ENCODE measurements around the gene FZD10.

FZD10 gene

GRCh38 chr12:130138478-130138877 is 23.8 kb upstream of the FZD10 start:
- no peaks in the 10 kb centered on the region for H3K79me2 ChIP-seq
- no peak overlapping the region for H3K27ac ChIP-seq
- H2AFZ ChIP-seq = no peak overlapping the region
- no peaks in the 10 kb centered on the region for H3K4me1 ChIP-seq
- H3K4me2 ChIP-seq (ENCODE audit: low read length) = no peak overlapping the region
- H3K36me3 ChIP-seq (ENCODE audit: control insufficient read depth, insufficient read depth, low read length) = no peaks in the 10 kb centered on the region
- H3K4me3 ChIP-seq (ENCODE audit: low read depth, low read length) = no peak overlapping the region
- no peaks in the 10 kb centered on the region for H3K27me3 ChIP-seq (ENCODE audit: control insufficient read depth, insufficient read depth, low read length)
- H3K9ac ChIP-seq = no peak overlapping the region
- TF ChIP-seq, protein P1, sequence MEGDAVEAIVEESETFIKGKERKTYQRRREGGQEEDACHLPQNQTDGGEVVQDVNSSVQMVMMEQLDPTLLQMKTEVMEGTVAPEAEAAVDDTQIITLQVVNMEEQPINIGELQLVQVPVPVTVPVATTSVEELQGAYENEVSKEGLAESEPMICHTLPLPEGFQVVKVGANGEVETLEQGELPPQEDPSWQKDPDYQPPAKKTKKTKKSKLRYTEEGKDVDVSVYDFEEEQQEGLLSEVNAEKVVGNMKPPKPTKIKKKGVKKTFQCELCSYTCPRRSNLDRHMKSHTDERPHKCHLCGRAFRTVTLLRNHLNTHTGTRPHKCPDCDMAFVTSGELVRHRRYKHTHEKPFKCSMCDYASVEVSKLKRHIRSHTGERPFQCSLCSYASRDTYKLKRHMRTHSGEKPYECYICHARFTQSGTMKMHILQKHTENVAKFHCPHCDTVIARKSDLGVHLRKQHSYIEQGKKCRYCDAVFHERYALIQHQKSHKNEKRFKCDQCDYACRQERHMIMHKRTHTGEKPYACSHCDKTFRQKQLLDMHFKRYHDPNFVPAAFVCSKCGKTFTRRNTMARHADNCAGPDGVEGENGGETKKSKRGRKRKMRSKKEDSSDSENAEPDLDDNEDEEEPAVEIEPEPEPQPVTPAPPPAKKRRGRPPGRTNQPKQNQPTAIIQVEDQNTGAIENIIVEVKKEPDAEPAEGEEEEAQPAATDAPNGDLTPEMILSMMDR (IDR thresholded peaks at IDR 0.05) = no peak
- no peaks in the 10 kb centered on the region for H3K9me3 ChIP-seq (ENCODE audit: control insufficient read depth, low read length)

DNA sequence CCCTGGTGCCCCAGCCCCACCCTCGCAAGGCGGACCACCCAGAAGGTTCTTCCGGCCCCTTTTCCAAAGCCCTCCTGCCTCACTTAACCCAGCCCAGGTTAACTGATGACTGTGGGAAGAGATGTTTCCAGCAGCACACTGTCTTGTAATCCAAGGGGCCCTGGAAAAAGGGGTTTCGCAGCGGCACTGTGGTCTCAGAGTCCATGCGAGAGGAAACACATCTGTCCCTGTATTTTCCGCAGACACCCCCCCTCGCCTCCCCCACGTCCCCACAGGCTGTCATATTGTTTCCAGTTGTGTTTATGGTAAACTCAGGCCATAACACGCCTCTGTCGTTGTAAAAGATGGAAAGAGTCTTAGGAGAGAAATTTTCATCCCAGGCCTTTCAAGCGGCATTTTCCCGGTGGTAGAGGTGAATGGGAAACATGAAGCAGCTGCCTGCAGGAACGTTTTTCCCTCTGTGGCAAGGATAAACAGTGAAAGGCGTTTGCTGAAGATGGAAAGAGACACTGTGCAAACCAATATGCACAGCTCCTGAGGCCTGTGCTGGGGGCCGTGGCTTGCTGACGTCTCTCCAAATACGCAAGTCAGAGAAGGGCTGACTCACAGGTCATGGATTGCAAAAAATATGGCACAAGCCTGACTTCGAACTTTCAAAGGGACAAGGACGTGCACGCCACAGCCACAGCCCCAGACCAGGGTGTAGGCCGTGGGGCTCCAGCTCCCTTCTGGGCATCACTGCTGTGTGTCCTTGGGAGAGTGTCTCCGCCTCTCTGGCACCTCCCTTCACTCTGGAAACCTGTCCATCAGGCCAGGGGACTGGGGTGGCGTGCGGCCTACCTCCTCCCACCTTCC is 22.5 kb upstream of the FZD10 start:
- no peak overlapping the region for H3K4me3 ChIP-seq (ENCODE audit: low read depth, low read length)
- no peak overlapping the region for H3K9ac ChIP-seq
- H3K4me2 ChIP-seq (ENCODE audit: low read length) = no peak overlapping the region
- no peaks in the 10 kb centered on the region for H3K36me3 ChIP-seq (ENCODE audit: control insufficient read depth, insufficient read depth, low read length)
- TF ChIP-seq, protein P1 (IDR thresholded peaks at IDR 0.05) = no peak
- H3K27me3 ChIP-seq (ENCODE audit: control insufficient read depth, insufficient read depth, low read length) = no peaks in the 10 kb centered on the region
- H3K4me1 ChIP-seq = no peaks in the 10 kb centered on the region
- H3K9me3 ChIP-seq (ENCODE audit: control insufficient read depth, low read length) = no peaks in the 10 kb centered on the region
- no peak overlapping the region for H2AFZ ChIP-seq
- H3K27ac ChIP-seq = no peak overlapping the region
- H3K79me2 ChIP-seq = no peaks in the 10 kb centered on the region

GRCh38 chr12:130141105-130141504 is 21.2 kb upstream of the FZD10 start:
- Histone ChIP-seq H3K27me3 (ENCODE audit: control insufficient read depth, insufficient read depth, low read length) (no peaks in the 10 kb centered on the region), H3K27ac (no peak overlapping the region)
- TF ChIP-seq, protein P1 (IDR thresholded peaks at IDR 0.05) = no peak

DNA sequence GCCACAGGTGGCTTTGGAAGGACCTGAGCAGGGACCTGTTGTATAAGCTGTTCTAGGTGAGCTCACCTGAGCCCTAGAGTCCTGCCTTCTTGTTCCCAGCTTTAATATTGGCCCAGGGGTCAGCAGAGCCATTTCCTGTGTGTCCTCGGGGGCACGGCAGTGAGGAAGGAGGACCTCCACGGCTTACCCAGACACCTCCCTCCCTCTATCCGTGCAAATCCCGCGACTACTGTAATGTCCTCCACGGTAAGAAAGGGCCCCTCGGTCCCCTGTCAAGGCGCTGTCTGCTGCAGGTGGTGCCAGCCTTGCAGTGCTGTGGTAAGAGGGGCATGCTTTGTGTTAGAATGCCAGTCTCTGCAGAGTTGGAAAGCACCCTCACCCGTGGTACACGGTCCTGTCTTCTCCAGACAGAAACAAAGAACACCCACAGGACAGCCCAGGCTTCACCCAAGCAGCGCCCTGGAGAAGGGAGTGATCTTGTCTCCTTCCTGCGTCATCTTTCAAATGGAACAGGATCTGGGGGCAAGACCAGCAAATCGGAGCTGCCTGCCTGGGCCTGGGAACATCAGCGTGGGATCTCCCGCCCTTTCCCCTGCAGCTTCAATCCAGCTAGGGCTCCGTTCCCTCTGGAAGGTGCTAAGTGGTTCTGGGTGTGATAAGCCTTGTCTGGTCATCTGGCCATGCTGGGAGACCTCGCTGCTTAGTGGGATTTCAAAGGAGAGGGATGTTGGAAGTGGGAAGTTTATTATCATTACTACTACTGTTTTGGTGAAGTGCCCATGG is 20.2 kb upstream of the FZD10 start:
- H3K4me2 ChIP-seq (ENCODE audit: low read length) = no peak overlapping the region
- TF ChIP-seq, protein P1 (IDR thresholded peaks at IDR 0.05) = no peak

More at GRCh38 chr12:130141105-130141504, 21.2 kb upstream of the FZD10 start:
- Histone ChIP-seq H3K9me3 (ENCODE audit: control insufficient read depth, low read length) (no peaks in the 10 kb centered on the region), H3K9ac (no peak overlapping the region), H3K4me2 (ENCODE audit: low read length) (no peak overlapping the region), H3K79me2 (no peaks in the 10 kb centered on the region), H2AFZ (no peak overlapping the region), H3K4me3 (ENCODE audit: low read depth, low read length) (no peak overlapping the region), H3K4me1 (no peaks in the 10 kb centered on the region), H3K36me3 (ENCODE audit: control insufficient read depth, insufficient read depth, low read length) (no peaks in the 10 kb centered on the region)

More for the DNA sequence above, 20.2 kb upstream of the FZD10 start:
- H3K9ac ChIP-seq = no peak overlapping the region
- H3K9me3 ChIP-seq (ENCODE audit: control insufficient read depth, low read length) = no peaks in the 10 kb centered on the region
- no peaks in the 10 kb centered on the region for H3K27me3 ChIP-seq (ENCODE audit: control insufficient read depth, insufficient read depth, low read length)
- H3K27ac ChIP-seq = no peak overlapping the region
- no peaks in the 10 kb centered on the region for H3K4me1 ChIP-seq
- H3K4me3 ChIP-seq (ENCODE audit: low read depth, low read length) = no peak overlapping the region
- no peaks in the 10 kb centered on the region for H3K79me2 ChIP-seq
- no peaks in the 10 kb centered on the region for H3K36me3 ChIP-seq (ENCODE audit: control insufficient read depth, insufficient read depth, low read length)
- H2AFZ ChIP-seq = no peak overlapping the region

Measured in parathyroid adenoma (tissue), 2 donors.